GM12878 (cell line): Measurements from ENCODE around the gene CXorf38. TPM values are rescaled to one million over a fixed set of nuclear protein-coding genes. Genes with fewer than 3 reads are reported as not detected.

ENCODE experiments used
- BCLAF1 ChIP-seq: fragments of 450-650 bp; IDR thresholded peaks from 2 replicates; pipeline ENCODE4 v1.6.1; 2017; ENCODE audit warnings: antibody characterized with exemption, mild to moderate bottlenecking, moderate library complexity
- CHD1 ChIP-seq: IDR thresholded peaks from 2 replicates; pipeline ENCODE4 v1.6.1; 2012; ENCODE audit warnings: low read depth, low read length, improper control_type of control experiment
- HCFC1 ChIP-seq: fragments of 150-350 bp; IDR thresholded peaks from 2 replicates; pipeline ENCODE4 v1.6.1; 2014; ENCODE audit warnings: low read length
- NFYB ChIP-seq: IDR thresholded peaks from 2 replicates; pipeline ENCODE4 v1.6.1; 2011; ENCODE audit warnings: low read depth, mild to moderate bottlenecking, low read length, improper control_type of control experiment, moderate library complexity; ENCODE audit not compliant: insufficient read depth
- POU2F2 ChIP-seq: IDR thresholded peaks from 3 replicates; pipeline ENCODE4 v1.6.1; 2011; ENCODE audit warnings: low read depth, mild to moderate bottlenecking, low read length, borderline replicate concordance
- RELB ChIP-seq: fragments of 450-650 bp; IDR thresholded peaks from 2 replicates; pipeline ENCODE4 v1.6.1; 2017; ENCODE audit warnings: low read depth, mild to moderate bottlenecking, moderate library complexity
- SMARCA5 ChIP-seq: fragments of 450-650 bp; IDR thresholded peaks from 2 replicates; pipeline ENCODE4 v1.6.1; 2017; ENCODE audit warnings: mild to moderate bottlenecking
- USF2 ChIP-seq: IDR thresholded peaks from 2 replicates; pipeline ENCODE4 v1.6.1; 2011; ENCODE audit warnings: low read depth, low read length, improper control_type of control experiment, borderline replicate concordance
- ZNF24 ChIP-seq: fragments of 450-650 bp; IDR thresholded peaks from 2 replicates; pipeline ENCODE4 v1.6.1; 2017; ENCODE audit warnings: antibody characterized with exemption, mild to moderate bottlenecking
- ZNF622 ChIP-seq: fragments of 450-650 bp; IDR thresholded peaks from 2 replicates; pipeline ENCODE4 v1.6.1; 2017; ENCODE audit warnings: mild to moderate bottlenecking, inconsistent platforms
- polyA plus RNA-seq, 11 experiments: library from polyadenylated mRNA; depleted of rRNA in 4 of 11; unstranded in 6 of 11; stranded (reverse) in 5 of 11; fragments of >200 nt; fragmentation: Nextera tagmentation in 4 of 11; fragmentation: Illumina TruSeq in 1 of 11; extraction: Ambion mirVana in 4 of 11; extraction: Trizol in 1 of 11; gene quantifications; 1 replicate in 1 of 11; 2 replicates in 10 of 11; pipeline versions ENCODE4 v1.2.1 to v1.2.3, GENCODE V29; 2011 to 2016; ENCODE audit warnings: inconsistent platforms in 2 of 11, missing spikeins in 2 of 11, low read depth in 1 of 11
- total RNA-seq, 4 experiments: library from RNA; depleted of rRNA in 3 of 4; stranded (reverse); fragments of >200 nt in 3 of 4; fragmentation: Illumina TruSeq in 1 of 4; extraction: Trizol in 1 of 4; gene quantifications; 2 replicates each; pipeline versions ENCODE4 v1.2.1 to v1.2.3, GENCODE V29; 2013 to 2021
- TF ChIP-seq, protein P1 (sequence below): fragments of 450-650 bp; formaldehyde crosslinking; IDR thresholded peaks from 2 replicates; pipeline ENCODE4 v1.5.0; 2022; ENCODE audit warnings: mild to moderate bottlenecking, missing genetic modification characterization
- TF ChIP-seq, protein P2 (sequence below): fragments of 450-650 bp; formaldehyde crosslinking; IDR thresholded peaks from 2 replicates; pipeline ENCODE4 v1.4.0; 2020; ENCODE audit warnings: mild to moderate bottlenecking, moderate library complexity
- TF ChIP-seq, protein P3 (sequence below): IDR thresholded peaks from 2 replicates; pipeline ENCODE4 v1.6.1; 2012; ENCODE audit warnings: mild to moderate bottlenecking, low read depth, low read length

Gene CXorf38
- total and polyA plus RNA-seq, 10 of the 15 experiments (the other 5 are each of a cell fraction or from before 2014, with no cell fraction given): 2.2 to 50.1 (median 18.8) TPM

GRCh38 chrX:40644821-40645358 lies 2.5 kb downstream of the CXorf38 start (continued):
- no peak for TF ChIP-seq BCLAF1
- TF ChIP-seq POU2F2: peak; percentile 8; the same call in 1 of the 3 replicates
- TF ChIP-seq, protein P1, sequence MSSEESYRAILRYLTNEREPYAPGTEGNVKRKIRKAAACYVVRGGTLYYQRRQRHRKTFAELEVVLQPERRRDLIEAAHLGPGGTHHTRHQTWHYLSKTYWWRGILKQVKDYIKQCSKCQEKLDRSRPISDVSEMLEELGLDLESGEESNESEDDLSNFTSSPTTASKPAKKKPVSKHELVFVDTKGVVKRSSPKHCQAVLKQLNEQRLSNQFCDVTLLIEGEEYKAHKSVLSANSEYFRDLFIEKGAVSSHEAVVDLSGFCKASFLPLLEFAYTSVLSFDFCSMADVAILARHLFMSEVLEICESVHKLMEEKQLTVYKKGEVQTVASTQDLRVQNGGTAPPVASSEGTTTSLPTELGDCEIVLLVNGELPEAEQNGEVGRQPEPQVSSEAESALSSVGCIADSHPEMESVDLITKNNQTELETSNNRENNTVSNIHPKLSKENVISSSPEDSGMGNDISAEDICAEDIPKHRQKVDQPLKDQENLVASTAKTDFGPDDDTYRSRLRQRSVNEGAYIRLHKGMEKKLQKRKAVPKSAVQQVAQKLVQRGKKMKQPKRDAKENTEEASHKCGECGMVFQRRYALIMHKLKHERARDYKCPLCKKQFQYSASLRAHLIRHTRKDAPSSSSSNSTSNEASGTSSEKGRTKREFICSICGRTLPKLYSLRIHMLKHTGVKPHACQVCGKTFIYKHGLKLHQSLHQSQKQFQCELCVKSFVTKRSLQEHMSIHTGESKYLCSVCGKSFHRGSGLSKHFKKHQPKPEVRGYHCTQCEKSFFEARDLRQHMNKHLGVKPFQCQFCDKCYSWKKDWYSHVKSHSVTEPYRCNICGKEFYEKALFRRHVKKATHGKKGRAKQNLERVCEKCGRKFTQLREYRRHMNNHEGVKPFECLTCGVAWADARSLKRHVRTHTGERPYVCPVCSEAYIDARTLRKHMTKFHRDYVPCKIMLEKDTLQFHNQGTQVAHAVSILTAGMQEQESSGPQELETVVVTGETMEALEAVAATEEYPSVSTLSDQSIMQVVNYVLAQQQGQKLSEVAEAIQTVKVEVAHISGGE: no peak
- no peak for TF ChIP-seq CHD1
- no peak for TF ChIP-seq HCFC1
- TF ChIP-seq, protein P2, sequence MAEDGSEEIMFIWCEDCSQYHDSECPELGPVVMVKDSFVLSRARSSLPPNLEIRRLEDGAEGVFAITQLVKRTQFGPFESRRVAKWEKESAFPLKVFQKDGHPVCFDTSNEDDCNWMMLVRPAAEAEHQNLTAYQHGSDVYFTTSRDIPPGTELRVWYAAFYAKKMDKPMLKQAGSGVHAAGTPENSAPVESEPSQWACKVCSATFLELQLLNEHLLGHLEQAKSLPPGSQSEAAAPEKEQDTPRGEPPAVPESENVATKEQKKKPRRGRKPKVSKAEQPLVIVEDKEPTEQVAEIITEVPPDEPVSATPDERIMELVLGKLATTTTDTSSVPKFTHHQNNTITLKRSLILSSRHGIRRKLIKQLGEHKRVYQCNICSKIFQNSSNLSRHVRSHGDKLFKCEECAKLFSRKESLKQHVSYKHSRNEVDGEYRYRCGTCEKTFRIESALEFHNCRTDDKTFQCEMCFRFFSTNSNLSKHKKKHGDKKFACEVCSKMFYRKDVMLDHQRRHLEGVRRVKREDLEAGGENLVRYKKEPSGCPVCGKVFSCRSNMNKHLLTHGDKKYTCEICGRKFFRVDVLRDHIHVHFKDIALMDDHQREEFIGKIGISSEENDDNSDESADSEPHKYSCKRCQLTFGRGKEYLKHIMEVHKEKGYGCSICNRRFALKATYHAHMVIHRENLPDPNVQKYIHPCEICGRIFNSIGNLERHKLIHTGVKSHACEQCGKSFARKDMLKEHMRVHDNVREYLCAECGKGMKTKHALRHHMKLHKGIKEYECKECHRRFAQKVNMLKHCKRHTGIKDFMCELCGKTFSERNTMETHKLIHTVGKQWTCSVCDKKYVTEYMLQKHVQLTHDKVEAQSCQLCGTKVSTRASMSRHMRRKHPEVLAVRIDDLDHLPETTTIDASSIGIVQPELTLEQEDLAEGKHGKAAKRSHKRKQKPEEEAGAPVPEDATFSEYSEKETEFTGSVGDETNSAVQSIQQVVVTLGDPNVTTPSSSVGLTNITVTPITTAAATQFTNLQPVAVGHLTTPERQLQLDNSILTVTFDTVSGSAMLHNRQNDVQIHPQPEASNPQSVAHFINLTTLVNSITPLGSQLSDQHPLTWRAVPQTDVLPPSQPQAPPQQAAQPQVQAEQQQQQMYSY (CRISPR knock-in tag): no peak
- peak; percentile 86 for TF ChIP-seq RELB
- no peak for TF ChIP-seq ZNF622
- no peak for TF ChIP-seq SMARCA5
- no peak for TF ChIP-seq USF2
- TF ChIP-seq, protein P3, sequence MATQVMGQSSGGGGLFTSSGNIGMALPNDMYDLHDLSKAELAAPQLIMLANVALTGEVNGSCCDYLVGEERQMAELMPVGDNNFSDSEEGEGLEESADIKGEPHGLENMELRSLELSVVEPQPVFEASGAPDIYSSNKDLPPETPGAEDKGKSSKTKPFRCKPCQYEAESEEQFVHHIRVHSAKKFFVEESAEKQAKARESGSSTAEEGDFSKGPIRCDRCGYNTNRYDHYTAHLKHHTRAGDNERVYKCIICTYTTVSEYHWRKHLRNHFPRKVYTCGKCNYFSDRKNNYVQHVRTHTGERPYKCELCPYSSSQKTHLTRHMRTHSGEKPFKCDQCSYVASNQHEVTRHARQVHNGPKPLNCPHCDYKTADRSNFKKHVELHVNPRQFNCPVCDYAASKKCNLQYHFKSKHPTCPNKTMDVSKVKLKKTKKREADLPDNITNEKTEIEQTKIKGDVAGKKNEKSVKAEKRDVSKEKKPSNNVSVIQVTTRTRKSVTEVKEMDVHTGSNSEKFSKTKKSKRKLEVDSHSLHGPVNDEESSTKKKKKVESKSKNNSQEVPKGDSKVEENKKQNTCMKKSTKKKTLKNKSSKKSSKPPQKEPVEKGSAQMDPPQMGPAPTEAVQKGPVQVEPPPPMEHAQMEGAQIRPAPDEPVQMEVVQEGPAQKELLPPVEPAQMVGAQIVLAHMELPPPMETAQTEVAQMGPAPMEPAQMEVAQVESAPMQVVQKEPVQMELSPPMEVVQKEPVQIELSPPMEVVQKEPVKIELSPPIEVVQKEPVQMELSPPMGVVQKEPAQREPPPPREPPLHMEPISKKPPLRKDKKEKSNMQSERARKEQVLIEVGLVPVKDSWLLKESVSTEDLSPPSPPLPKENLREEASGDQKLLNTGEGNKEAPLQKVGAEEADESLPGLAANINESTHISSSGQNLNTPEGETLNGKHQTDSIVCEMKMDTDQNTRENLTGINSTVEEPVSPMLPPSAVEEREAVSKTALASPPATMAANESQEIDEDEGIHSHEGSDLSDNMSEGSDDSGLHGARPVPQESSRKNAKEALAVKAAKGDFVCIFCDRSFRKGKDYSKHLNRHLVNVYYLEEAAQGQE: no peak
- TF ChIP-seq ZNF24: no peak
- TF ChIP-seq NFYB: no peak
